Limb (tissue), 2 donors: ENCODE measurements around the gene RASSF4.

ENCODE experiments used
- DNase-seq, 2 donors: peaks; one replicate each; pipeline ENCODE4 v3.0.0-alpha.2; 2016; ENCODE audit errors: extremely low spot score in 2 of 2

RASSF4 gene, protein sequence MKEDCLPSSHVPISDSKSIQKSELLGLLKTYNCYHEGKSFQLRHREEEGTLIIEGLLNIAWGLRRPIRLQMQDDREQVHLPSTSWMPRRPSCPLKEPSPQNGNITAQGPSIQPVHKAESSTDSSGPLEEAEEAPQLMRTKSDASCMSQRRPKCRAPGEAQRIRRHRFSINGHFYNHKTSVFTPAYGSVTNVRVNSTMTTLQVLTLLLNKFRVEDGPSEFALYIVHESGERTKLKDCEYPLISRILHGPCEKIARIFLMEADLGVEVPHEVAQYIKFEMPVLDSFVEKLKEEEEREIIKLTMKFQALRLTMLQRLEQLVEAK

DNA sequence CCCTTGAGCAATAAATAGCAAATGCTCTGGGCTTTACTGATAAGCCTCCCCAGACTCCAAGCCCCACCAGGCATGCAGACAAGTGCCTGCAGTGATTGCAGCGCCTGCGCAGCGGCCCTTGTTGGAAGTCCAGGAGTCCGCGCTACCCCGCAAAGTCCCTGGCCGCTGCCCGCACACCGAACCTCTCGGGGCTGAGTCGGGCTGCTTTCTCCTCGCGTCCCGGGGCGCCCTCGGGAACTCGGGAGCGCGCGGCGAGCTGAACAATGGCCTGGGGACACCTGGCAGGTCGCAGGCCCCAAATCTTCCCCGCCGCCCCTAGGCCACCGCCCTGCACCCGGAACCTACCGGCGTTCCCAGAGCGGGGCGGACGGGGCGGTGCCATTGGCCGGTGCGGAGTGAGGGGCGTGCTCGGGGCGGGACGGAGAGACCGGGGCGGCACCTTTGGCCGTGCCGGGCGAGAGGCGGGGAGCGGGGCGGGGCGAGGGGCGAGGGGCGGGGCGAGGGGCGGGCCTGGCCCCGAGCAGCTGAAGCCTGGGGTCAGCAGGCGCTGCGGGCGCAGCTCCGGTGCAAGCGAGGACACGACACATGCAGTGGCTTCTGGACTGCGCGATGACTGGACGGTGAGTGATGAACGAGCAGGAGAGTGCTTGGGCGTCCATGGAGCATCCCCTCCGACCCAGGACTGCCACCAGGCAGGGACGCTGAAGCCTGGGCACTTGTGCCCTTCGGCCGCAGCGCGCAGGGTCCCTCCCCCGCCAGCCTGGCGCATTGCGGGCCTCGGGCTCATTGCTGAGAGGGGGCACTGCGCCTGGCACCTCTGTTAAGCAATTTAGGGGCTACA is at the start of gene RASSF4:
RASSF4 (plus strand) TSS at position 556 of the 841 bp plus-strand sequence. CDS start 10,401 bp downstream, outside the sequence.
- peak; percentile 80 to 91 for DNase-seq

DNA sequence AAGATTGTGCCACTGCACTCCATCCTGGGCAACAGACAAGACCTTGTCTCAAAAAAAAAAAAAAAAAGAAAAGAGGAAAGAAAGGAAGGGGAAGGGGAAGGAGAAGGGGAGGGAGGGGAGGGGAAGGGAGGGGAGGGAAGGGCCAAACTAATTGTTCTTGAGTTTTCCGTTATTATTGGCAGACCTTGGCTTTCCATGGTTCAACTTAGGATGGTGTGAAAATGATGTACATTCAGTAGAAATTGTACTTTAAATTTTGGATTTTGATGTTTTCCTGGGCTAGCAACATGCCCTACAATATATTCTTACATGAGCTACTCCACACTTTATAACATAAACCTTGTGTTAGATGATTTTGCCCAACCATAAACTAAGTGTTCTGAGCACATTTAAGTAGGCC is 49.7 kb upstream of the RASSF4 start:
- no peak for DNase-seq

DNA sequence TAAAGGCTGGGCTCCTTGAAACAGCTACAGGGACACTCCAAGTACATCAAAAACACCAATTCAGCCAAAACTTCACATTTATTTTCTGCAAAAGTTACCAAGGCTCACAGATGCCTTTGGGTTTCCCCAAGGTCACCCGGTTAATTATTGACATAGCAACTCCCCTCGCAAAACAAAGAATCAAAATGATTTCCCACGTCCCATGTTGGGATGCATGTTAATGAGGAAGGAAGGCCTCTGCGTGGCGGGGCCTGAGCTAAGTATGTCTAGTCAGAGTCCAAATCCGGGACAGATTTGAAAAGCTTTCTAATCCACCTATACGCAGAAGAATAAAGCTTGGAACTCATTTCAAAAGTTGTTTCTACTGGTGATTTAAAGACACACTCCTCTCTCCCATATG is 49.0 kb upstream of the RASSF4 start:
- no peak for DNase-seq

DNA sequence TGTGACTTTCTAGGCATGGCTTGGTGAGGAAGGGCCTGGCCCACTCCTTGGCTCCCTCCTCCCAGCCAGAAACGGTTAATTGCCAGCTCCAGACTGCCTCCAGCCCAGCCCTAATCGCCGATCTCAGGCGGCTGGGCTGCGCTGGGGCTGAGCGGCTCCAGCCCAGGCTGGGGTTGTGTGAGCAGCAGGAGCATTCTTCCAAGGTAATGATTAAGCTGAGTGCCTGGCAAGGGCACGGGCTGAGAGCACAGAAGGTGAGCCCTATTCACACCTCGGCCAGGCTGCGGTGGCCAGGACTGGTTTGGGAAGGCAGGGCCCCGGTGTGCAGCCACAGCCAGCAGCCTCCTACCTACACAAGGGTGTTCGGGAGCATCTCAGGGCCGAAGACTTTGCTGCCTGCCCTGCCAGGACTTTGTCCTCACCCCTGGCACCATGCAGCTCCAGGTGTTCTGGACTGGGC is 48.5 kb upstream of the RASSF4 start, which contains the start of gene TMEM72:
TMEM72 (plus strand) TSS at position 257 of the 460 bp plus-strand sequence; CDS start at position 433, 176 bp downstream.
- peak in 1 of 2 donors; percentile 59 for DNase-seq

DNA sequence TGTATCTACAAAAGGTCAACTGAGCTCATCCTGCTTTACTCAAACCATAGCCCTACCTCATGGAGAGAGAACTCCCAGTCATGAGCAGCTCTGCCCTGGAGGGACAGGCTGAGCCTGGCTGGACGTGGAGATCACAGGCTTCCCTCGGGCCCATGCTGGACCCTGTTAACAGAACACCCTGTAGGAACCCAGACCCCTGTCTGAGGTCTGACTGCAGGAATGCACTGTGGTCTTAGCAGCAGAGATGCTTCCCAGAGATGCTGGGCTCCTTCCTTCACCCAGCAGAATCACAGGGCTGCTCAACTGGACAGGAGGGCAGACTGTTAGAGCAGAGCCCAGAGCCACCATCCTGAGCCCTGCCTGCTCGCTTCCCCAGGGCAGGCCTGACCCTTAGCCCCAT is 47.7 kb upstream of the RASSF4 start:
- no peak for DNase-seq

DNA sequence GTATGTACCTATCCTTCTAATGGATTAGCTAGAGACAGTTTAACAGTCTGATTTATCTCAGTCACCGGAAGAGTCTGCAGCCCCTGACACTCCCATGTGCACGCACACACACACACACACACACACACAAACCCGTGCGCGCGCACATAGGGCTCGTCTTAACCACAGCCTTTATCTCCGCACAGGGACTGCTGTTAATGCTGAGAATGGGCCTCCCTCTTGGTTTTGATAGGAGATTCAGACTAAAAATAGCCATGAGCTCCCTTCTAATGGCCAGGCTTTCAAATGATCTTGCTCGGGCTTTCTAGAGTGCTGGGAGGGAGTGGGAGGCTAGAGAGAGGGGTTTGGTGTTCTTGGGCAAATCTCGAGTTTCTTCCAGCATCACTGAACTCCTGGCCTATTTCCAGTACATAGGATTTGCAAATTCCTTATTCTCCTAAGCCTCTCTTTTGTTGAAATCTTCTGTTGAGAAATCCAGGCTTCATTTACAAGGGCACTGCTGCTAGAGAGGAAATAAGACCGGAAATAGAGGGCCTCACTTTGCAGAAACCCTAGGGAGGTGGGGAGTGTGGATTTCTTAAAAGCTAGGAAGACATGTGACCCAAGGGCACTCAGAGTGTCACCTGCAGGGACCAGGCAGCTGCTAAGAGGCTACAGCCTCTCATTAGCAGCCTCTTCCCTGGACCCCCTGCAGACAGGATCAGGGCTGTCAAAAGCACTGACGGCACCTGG is 46.1 kb upstream of the RASSF4 start:
- DNase-seq: peak in 1 of 2 donors; percentile 63

DNA sequence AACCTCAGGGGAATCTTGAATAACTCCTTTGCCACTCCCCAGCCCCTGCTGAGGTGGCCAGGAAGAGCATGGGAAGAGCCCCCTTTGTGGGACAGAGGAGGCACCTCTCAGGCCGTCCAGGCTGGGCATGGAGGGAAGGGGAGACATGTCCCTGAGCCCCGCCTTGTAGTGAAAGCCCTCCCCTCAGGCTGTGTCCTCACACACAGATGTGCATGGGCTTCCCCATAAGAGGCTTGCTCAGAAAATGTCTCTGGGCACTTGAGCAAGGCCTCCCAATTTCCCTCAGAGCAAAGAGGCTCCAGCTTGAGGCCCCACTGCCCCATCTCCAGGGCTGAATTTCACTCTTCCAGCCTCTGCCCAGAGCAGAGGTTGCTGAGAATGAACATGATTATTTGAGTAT is 44.7 kb upstream of the RASSF4 start:
- no peak for DNase-seq

DNA sequence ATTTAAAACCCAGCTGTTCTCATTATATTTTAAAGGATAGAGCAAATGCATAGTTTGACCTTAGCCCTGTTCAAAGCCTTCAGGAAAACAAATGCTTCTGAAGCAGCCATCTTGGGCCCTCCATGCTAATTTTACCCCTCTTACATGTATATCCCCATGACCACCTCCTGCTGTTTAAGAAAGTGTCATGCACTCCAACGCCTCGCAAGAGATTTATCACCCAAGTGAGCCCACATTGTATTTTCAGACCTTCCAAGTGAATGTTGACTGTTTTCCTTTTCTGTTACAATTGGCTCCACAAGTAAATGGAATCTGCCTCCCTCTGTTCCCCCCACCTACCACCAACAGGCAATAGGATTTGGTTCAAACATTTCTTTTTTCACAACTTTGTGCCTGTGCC is 43.2 kb upstream of the RASSF4 start:
- no peak for DNase-seq

DNA sequence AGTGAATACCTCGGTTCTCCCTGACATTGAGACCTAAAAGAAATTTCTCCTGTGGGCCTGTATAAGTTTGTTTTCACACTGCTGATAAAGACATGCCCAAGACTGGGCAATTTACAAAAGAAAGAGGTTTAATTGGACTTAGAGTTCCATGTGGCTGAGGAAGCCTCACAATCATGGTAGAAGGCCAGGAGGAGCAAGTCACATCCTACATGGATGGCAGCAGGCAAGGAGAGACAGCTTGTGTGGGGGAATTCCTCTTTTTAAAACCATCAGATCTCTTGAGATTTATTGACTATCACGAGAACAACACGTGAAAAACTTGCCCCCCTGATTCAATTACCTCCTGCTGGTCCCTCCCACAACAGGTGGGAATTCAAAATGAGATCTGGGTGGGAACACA is 41.8 kb upstream of the RASSF4 start:
- DNase-seq: no peak

DNA sequence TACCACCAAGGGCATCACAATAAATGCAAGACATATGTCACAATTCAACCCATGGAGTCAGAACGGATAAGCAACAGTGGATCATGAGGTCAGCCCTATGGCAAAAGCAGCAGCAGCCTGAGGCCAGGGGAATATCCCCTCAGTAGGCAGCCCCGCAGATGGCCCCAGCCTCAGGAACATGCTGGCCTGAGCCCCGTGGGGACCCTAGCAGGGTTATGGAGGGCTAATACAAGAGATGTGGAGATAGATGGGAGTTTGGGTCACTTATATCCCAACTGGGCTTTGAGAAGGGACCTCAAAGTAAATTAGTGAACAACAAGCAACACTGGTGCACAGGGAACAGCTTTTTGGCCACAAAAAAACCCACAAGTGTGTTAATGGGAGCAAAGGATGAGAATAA is 39.4 kb upstream of the RASSF4 start:
- no peak for DNase-seq

DNA sequence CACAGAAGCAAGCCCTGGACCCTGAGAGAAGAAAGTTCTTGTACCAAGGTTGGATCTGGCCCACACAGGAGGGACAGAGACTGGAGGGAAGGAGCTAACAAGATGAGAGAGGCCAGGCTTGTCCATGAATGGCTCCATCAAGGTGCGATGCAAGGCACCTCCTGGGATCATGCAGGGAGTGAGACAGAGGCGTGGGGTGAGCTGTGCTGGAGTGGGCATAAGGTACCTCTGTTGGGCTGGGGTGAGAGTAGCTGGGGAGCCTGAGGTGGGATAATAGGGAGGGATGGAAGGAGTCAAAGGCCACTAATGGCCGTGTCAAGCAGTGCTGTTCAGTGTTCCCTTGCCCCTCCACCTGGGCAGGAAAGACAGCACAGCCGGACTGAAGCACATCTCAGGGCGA is 38.5 kb upstream of the RASSF4 start:
- no peak for DNase-seq

DNA sequence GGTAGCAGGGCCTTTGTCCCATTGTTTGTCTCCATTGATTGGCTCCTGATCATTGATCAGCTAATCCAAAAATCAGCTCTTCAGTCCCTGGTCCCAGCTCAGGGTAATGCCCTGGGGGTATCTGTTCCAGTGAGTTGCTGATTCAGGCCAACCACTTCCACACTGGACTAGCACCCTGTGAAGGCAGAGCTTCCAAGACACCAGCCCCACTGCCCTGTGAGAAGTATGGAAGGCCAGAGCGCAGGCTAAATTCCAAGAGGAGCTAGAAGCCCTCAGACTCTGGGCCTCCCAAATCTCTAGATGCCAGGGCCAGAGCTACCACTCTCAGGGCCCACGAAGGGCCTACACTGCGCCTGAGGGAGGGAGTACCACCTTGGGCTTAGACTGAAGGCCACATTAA is 38.1 kb upstream of the RASSF4 start:
- DNase-seq: no peak

DNA sequence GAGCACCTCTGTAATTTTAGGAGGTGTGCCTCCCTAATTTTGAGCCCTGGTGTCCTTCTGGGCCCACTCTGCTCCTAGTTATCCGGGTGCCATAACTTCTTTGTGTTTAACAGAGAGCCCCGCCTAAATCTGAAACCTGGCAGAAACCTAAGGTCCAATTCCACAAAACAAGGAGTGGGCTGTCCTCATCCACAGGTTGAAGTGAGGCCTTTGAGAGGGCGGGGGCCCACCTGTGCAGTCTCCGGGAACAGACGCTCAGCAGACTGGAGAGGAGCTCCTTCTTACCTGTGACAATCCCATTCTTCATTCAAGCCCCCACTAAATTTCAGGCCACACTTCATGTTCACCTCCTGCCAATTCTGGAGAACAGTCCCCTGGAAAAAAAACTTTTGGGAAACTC is 37.6 kb upstream of the RASSF4 start:
- DNase-seq: no peak

DNA sequence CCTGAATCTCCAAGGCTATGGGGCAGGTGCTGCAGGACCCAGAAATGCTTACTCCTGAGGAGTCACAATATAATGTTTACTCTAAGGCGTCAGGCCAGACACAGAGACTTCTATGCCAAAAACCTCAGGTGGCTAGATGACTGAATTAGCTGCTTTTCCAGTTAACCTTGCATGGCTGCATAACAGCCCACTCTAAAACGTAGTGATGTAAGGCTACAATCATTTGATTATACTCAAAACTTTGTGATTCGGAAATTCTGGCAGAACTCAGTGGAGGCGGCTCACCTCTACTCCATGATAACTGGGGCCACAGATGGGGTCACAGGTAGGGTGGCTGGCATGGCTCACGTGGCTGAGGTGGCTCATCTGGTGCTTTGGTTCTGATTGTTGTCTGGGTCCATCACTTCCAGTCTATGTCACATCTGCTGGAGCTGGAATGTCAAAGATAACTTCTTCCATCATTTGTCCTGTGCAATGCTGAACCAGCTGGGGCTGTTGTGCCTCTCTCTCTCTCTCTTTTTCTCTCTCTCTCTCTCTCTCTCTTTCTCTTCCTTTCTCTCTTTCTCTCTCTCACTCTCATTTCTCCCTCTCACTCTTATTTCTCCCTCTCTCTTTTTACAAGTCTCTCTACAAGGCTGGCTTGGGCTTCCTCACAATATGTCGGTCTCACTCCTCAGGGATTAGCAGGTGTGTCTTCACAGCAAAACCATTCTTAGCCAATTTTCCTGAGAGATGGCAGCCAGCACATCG is 36.6 kb upstream of the RASSF4 start:
- no peak for DNase-seq

DNA sequence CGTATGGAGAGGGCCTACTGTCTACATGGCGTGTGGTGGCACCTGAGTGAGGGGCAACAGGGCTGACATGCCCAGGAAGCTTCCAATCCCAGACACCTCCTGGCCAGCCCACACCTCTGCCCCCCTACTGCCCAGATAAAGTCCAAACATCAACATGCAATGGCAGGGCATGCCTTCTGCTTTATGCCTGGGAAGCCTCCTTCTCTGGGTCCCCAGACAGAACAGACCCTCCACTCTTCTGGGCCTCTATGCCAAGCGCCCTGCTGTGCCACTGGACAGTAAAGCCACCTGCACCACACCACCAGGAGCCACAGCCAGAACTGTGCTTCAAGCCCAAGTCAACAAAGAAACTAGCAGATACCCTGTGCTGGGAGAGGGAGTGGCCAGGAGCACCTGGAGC is 36.0 kb upstream of the RASSF4 start:
- no peak for DNase-seq

DNA sequence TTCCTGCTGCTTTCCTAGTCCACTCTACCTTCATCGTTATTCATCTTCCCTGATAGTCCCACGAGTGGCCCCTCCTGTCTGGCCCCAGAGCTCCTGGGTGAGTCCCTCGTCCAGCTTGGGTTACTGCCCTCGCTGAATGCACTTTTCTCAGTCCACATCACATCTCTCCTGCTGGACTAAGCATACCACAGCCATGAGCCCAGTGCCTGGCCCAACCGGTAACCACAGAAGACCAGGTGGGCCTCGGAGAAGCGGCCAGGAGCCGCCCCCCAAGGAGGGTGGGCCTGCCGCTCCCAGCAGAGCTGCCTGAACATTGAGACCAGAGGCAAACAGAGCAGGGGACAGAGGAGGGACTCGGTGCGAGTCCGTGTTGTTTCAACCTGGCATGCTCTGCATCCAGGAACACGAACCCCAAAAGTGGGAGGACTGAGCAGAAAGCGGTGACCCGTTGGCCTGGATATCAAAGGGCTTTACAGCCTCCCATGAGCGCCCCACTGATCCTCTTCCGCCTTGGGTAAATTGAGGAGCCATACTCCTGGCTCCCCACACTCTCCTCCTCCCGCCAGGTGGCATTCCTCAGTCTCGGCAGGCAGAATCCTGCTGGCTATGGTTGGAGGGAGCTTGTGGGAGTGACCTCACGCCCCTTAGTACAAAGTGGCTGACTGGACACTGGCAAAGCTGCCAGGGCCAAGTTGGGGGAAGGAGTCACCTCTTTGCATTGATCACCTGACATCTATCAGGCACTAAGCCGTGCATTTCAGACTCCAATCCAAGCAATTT is 35.2 kb upstream of the RASSF4 start:
- DNase-seq: no peak

DNA sequence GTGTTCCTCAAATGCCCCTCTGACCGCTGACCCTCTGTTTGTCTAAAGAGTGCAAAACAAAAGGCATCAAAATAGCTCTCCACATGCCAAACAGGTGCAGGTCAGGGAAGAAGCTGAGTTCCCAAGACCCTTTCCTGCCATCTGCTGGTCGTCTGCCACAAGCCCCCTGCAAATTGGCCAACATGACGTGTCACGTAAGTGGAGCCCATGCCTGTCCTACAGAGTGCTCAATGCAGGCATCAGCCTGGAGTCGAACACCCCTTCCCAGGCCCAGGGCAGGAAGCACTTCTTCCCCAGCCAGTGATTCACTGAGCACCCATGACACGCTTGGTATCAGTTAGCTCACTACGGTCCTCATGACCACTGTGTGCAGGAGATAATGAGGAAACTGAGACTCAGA is 34.4 kb upstream of the RASSF4 start:
- peak in 1 of 2 donors; percentile 67 for DNase-seq

DNA sequence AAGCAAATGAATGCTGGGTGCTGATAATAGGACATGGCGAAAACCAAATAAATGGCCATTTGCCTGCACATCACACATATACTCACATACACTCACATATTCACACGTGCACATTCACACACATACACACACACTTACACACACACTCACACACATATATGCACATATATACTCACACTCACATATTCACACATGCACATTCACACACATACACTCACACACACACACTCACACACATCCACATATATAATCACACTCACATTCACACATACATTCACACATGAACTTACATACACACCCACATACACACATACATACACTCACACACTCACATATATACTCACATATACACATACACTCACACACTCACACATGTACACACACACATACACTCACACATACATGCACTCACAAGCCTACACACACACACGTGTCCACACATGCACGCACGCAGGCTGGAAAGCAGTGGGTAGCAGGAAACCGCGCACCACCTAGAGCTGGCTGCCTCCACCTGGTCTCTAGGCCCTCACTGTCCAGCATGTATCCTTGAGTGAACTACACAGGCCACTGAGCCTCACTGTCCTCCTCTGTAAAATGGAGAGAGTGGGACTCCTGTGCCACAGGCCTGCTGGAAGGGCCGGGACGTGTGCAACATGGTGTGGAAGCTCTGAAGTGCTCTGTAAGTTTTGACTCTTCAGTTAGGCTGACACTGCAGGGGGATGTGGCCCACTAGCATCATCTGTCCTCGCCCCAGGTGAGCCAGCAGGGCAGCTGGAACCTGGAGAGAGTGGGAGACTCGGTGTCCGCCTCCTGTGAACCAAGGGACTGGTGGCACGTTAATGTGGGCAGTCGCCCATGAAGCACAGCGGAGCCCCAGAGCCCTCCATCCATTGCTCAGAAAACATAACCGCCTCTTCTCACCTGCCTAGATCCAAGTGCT is 33.5 kb upstream of the RASSF4 start:
- no peak for DNase-seq

DNA sequence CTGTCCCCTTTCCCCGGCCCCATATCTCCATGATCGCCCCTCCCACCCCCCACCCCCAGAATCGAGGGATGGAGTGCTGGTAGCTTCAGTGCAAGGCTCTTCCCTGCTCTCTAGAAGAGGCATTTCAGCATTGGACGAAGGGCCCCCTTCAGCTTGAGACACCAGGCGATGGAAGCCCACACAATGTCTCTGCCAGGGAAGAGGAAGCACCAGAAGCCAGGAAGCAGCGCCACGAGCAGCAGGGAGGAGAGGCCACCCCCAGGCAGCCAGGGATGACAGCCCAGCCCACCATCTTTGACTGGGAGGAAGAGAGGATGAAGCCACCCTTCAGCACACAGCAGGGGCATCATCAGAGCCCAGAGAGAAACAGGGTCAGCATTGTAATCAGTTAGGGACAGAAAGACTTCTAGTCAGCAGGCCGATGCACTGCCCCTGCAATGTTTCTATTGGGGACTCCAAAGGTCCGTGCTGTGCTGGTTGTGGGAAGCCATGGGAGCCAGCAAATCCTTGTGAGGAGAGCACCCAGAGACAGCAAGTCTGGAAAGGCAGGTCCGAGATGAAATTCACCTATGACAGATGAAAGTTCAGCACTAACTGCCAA is 32.8 kb upstream of the RASSF4 start:
- DNase-seq: no peak
